Measurements from ENCODE around the gene BRCA2.

The BRCA2 gene

GRCh38 chr13:32390484-32390883 lies 75.2 kb downstream of the BRCA2 start:
- DNase-seq (ENCODE audit: low spot score) = no peak
- TF ChIP-seq CTCF (IDR thresholded peaks at IDR 0.05; ENCODE audit: extremely low read depth, missing control alignments) = no peak

- no peak for DNase-seq (ENCODE audit: low spot score)
- no peak for TF ChIP-seq CTCF (IDR thresholded peaks at IDR 0.05; ENCODE audit: extremely low read depth, missing control alignments)
Observed at GRCh38 chr13:32391101-32391619, 75.9 kb downstream of the BRCA2 start.

GRCh38 chr13:32403108-32403507 lies 87.8 kb downstream of the BRCA2 start:
- DNase-seq (ENCODE audit: low spot score) = no peak
- TF ChIP-seq CTCF (IDR thresholded peaks at IDR 0.05; ENCODE audit: extremely low read depth, missing control alignments) = no peak

- TF ChIP-seq CTCF (IDR thresholded peaks at IDR 0.05; ENCODE audit: extremely low read depth, missing control alignments) = no peak
- DNase-seq (ENCODE audit: low spot score) = no peak
Observed at GRCh38 chr13:32407854-32408253, 92.5 kb downstream of the BRCA2 start.

- no peak for TF ChIP-seq CTCF (IDR thresholded peaks at IDR 0.05; ENCODE audit: extremely low read depth, missing control alignments)
- DNase-seq (ENCODE audit: low spot score) = no peak
Observed at GRCh38 chr13:32408296-32409000, 93.1 kb downstream of the BRCA2 start.

GRCh38 chr13:32409001-32409313 lies 93.6 kb downstream of the BRCA2 start:
- no peak for TF ChIP-seq CTCF (IDR thresholded peaks at IDR 0.05; ENCODE audit: extremely low read depth, missing control alignments)

GRCh38 chr13:32409561-32410421 lies 94.5 kb downstream of the BRCA2 start:
- TF ChIP-seq CTCF (IDR thresholded peaks at IDR 0.05; ENCODE audit: extremely low read depth, missing control alignments) = no peak
- no peak for DNase-seq (ENCODE audit: low spot score)

More at GRCh38 chr13:32409001-32409313, 93.6 kb downstream of the BRCA2 start:
- no peak for DNase-seq (ENCODE audit: low spot score)
